Heart left ventricle (tissue), 13 donors: ENCODE data around the gene PRICKLE3.

Source experiments
- CTCF ChIP-seq, 12 donors: fragments of 200-600 bp; sonication (generic) in 4 of 12; IDR thresholded peaks; one replicate each; pipeline versions ENCODE4 v1.5.0 to v1.8.0; 2018 to 2022; ENCODE audit warnings: antibody characterized with exemption in 12 of 12, mild to moderate bottlenecking in 5 of 12
- POLR2A ChIP-seq, 2 donors: fragments of 450-650 bp; IDR thresholded peaks; one replicate each; pipeline ENCODE4 v1.6.1; 2017; ENCODE audit warnings: antibody characterized with exemption in 2 of 2, mild to moderate bottlenecking in 2 of 2, moderate library complexity in 2 of 2
- donor health status: ischemic (EF 13 %, LVEDD 7.1; RV severe dilation, severe dysfunction).
- donor health status: DM: no; HTN: yes; CAD: no.
- donor health status: DM: no; HTN: no; CAD: no.
- donor health status: ischemic (EF 25% LVEDD 6.9; RV normal size, moderate dysfunction).
- donor health status: ischemic (EF 25% LVEDD 5.7; RV mildly dilated, moderate dysfunction).
- donor health status: ischemic (EF 35%, LVEDD 5.7; RV mildly dilated, moderate dysfunction).
- donor health status: nonischemic (EF 11% LVEDD 7.7; RV severe dilation, severe dysfunction).
- donor health status: DM: yes; HTN: yes; CAD: no.
- donor health status: PGD.
- donor health status: ischemic (EF 29% LVEDD 5.4; RV normal size, mild dysfunction).
- donor health status: nonischemic (EF 23%, LVEDD 6.1; RV moderate dilation, normal function).

GRCh38 chrX:49231333-49232000, 45.3 kb upstream of the PRICKLE3 start:
- TF ChIP-seq CTCF (IDR thresholded peaks at IDR 0.05) (no peak), POLR2A (IDR thresholded peaks at IDR 0.05) (no peak)
